ENCODE results near the gene SLK.

SLK gene

GRCh38 chr10:104035194-104036068 lies 68.5 kb downstream of the SLK start:
- no peak for FAIRE-seq

GRCh38 chr10:104036069-104036384 lies 69.1 kb downstream of the SLK start:
- no peak for FAIRE-seq

GRCh38 chr10:104036518-104037260 lies 69.7 kb downstream of the SLK start:
- no peak for FAIRE-seq

GRCh38 chr10:104037261-104037951 lies 70.5 kb downstream of the SLK start:
- FAIRE-seq, result no peak

- no peak for FAIRE-seq
These were observed 71.6 kb downstream of the SLK start for GRCh38 chr10:104038537-104038936.

- no peak for FAIRE-seq
These were observed 72.2 kb downstream of the SLK start for GRCh38 chr10:104038958-104039752.

- FAIRE-seq, result no peak
These were observed 73.4 kb downstream of the SLK start for GRCh38 chr10:104040382-104040781.

- no peak for FAIRE-seq
These were observed 74.2 kb downstream of the SLK start for GRCh38 chr10:104040862-104041789.

GRCh38 chr10:104041891-104042535 lies 75.1 kb downstream of the SLK start:
- no peak for FAIRE-seq

GRCh38 chr10:104043185-104043830 lies 76.4 kb downstream of the SLK start:
- FAIRE-seq, result no peak

GRCh38 chr10:104043854-104044253 lies 76.9 kb downstream of the SLK start:
- no peak for FAIRE-seq

GRCh38 chr10:104045151-104046089 lies 78.5 kb downstream of the SLK start:
- no peak for FAIRE-seq

- no peak for FAIRE-seq
These were observed 79.7 kb downstream of the SLK start for GRCh38 chr10:104046651-104047050.

GRCh38 chr10:104049504-104050250 lies 82.7 kb downstream of the SLK start:
- FAIRE-seq, result no peak

GRCh38 chr10:104052431-104052830 lies 85.5 kb downstream of the SLK start:
- FAIRE-seq, result no peak

GRCh38 chr10:104053201-104053600 lies 86.3 kb downstream of the SLK start:
- FAIRE-seq, result no peak

- no peak for FAIRE-seq
These were observed 87.5 kb downstream of the SLK start for GRCh38 chr10:104054430-104054829.

- FAIRE-seq, result no peak
These were observed 89.8 kb downstream of the SLK start for GRCh38 chr10:104056619-104057273.

Data from TTC549 (cell line).